ENCODE measurements around the gene PCYT2.

PCYT2 gene

DNA sequence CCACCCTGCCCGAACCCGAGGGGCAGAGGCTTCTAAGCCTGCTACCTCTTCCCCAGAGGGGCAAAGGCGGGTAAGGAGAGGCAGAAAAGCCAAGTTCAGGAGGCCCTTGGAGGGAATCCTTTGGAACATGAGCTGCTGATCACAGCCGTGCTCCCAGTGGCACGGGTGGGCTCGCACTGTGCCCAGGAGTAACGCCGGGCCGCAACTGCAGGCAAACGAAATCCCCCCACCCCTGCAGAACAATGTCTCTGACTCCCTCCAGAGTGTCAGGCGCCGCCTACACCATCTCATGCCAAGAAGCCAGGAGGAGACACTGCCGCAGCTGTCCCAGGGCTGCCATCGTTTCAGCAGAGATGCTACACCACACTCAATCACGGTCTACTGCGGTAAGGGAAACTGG lies 59.8 kb downstream of the PCYT2 start:
- no peak for DNase-seq

All from NCI-H2171 (cell line).